ENCODE data around the gene ZMYM4. TPM values are rescaled to one million over a fixed set of nuclear protein-coding genes. Genes with fewer than 3 reads are reported as not detected.

The ZMYM4 gene
- total RNA-seq, 1 donor from 2014 or later, result 27.7 TPM

GRCh38 chr1:35390600-35391494 is 122.3 kb downstream of the ZMYM4 start:
- no peaks in the 10 kb centered on the region for H3K4me1 ChIP-seq
- intact Hi-C loops (cut with DNase I), result no loop called here
- H3K9me3 ChIP-seq, result no peaks in the 10 kb centered on the region
- no peak overlapping the region for H3K27ac ChIP-seq
- H3K27me3 ChIP-seq, result no peaks in the 10 kb centered on the region
- TF ChIP-seq POLR2AphosphoS5 (IDR thresholded peaks at IDR 0.05; ENCODE audit: insufficient read depth in 1 of 2, low read depth in 1 of 2), result no peak
- no peak for TF ChIP-seq CTCF (IDR thresholded peaks at IDR 0.05)
- no peak for TF ChIP-seq POLR2A (IDR thresholded peaks at IDR 0.05)
- H3K4me3 ChIP-seq, result no peak overlapping the region
- peaks cover 0 to 57% of the 10 kb centered on the region in 2 donors for H3K36me3 ChIP-seq
- DNase-seq (ENCODE audit: extremely low spot score in 2 of 2), result no peak

GRCh38 chr1:35394386-35394785 is 125.9 kb downstream of the ZMYM4 start:
- Histone ChIP-seq H3K36me3 (peaks cover 7 to 78% of the 10 kb centered on the region in 2 donors), H3K27me3 (no peaks in the 10 kb centered on the region), H3K4me1 (no peaks in the 10 kb centered on the region), H3K9me3 (no peaks in the 10 kb centered on the region), H3K27ac (no peak overlapping the region), H3K4me3 (no peak overlapping the region)
- TF ChIP-seq CTCF (IDR thresholded peaks at IDR 0.05) (no peak), POLR2A (IDR thresholded peaks at IDR 0.05) (no peak), POLR2AphosphoS5 (IDR thresholded peaks at IDR 0.05; ENCODE audit: insufficient read depth in 1 of 2, low read depth in 1 of 2) (no peak)
- no peak for DNase-seq (ENCODE audit: extremely low spot score in 2 of 2)
- intact Hi-C loops (cut with DNase I), result no loop called here

- peaks cover 7 to 77% of the 10 kb centered on the region in 2 donors for H3K36me3 ChIP-seq
- no peak for DNase-seq (ENCODE audit: extremely low spot score in 2 of 2)
- H3K27ac ChIP-seq, result no peak overlapping the region
- no peak for TF ChIP-seq POLR2AphosphoS5 (IDR thresholded peaks at IDR 0.05; ENCODE audit: insufficient read depth in 1 of 2, low read depth in 1 of 2)
- H3K9me3 ChIP-seq, result no peaks in the 10 kb centered on the region
- no peak overlapping the region for H3K4me3 ChIP-seq
- no peaks in the 10 kb centered on the region for H3K4me1 ChIP-seq
- H3K27me3 ChIP-seq, result no peaks in the 10 kb centered on the region
- intact Hi-C loops (cut with DNase I), result no loop called here
Measured at GRCh38 chr1:35398739-35399138, 130.2 kb downstream of the ZMYM4 start.

GRCh38 chr1:35401049-35401448 is 132.5 kb downstream of the ZMYM4 start:
- H3K36me3 ChIP-seq, result peaks cover 7 to 71% of the 10 kb centered on the region in 2 donors
- H3K4me1 ChIP-seq, result no peaks in the 10 kb centered on the region
- intact Hi-C loops (cut with DNase I), result no loop called here
- no peaks in the 10 kb centered on the region for H3K9me3 ChIP-seq
- DNase-seq (ENCODE audit: extremely low spot score in 2 of 2), result no peak
- no peak overlapping the region for H3K27ac ChIP-seq
- TF ChIP-seq POLR2A (IDR thresholded peaks at IDR 0.05), result no peak
- no peaks in the 10 kb centered on the region for H3K27me3 ChIP-seq
- no peak overlapping the region for H3K4me3 ChIP-seq

- Histone ChIP-seq H3K9me3 (no peaks in the 10 kb centered on the region), H3K27me3 (no peaks in the 10 kb centered on the region), H3K36me3 (peaks cover 0 to 52% of the 10 kb centered on the region in 2 donors), H3K4me3 (no peak overlapping the region), H3K4me1 (no peaks in the 10 kb centered on the region), H3K27ac (no peak overlapping the region)
- intact Hi-C loops (cut with DNase I), result no loop called here
- TF ChIP-seq CTCF (IDR thresholded peaks at IDR 0.05) (no peak), POLR2AphosphoS5 (IDR thresholded peaks at IDR 0.05; ENCODE audit: insufficient read depth in 1 of 2, low read depth in 1 of 2) (no peak), POLR2A (IDR thresholded peaks at IDR 0.05) (no peak)
- DNase-seq (ENCODE audit: extremely low spot score in 2 of 2), result no peak
Measured at GRCh38 chr1:35406103-35406502, 137.6 kb downstream of the ZMYM4 start.

GRCh38 chr1:35407743-35408142 is 139.2 kb downstream of the ZMYM4 start:
- TF ChIP-seq POLR2A (IDR thresholded peaks at IDR 0.05), result no peak
- no peak for TF ChIP-seq POLR2AphosphoS5 (IDR thresholded peaks at IDR 0.05; ENCODE audit: insufficient read depth in 1 of 2, low read depth in 1 of 2)
- TF ChIP-seq CTCF (IDR thresholded peaks at IDR 0.05), result no peak
- no peak for DNase-seq (ENCODE audit: extremely low spot score in 2 of 2)
- H3K36me3 ChIP-seq, result peaks cover 0 to 51% of the 10 kb centered on the region in 2 donors
- H3K27ac ChIP-seq, result no peak overlapping the region
- no peaks in the 10 kb centered on the region for H3K4me1 ChIP-seq
- intact Hi-C loops (cut with DNase I), result no loop called here
- H3K4me3 ChIP-seq, result no peak overlapping the region
- H3K9me3 ChIP-seq, result no peaks in the 10 kb centered on the region
- no peaks in the 10 kb centered on the region for H3K27me3 ChIP-seq
